IMR-90 (cell line): ENCODE data around the gene DND1. TPM values are rescaled to one million over a fixed set of nuclear protein-coding genes. Genes with fewer than 3 reads are reported as not detected.

ENCODE experiments used
- ATAC-seq: fragments of 200-7000 bp; cut with Tn5 transposase; 2 replicates; pipeline ENCODE4 v1.9.1; 2020; ENCODE audit warnings: low read depth, mild to moderate bottlenecking, moderate library complexity
- BruUV-seq: library from RNA; stranded (reverse); fragments of 400-500 nt; replicated peaks from 2 replicates; lab custom pipeline; 2021; lab: Mats Ljungman, UMichigan
- CTCF ChIA-PET: fragments of 300-600 bp; formaldehyde crosslinking; extraction: SDS; loops from one replicate; lab custom pipeline; 2021; ENCODE audit warnings: antibody characterized with exemption; lab: Yijun Ruan, JAX
- POLR2A ChIA-PET: fragments of 300-600 bp; sonication (Branson Sonifier 250); formaldehyde crosslinking; loops from one replicate; lab custom pipeline; 2022; ENCODE audit warnings: antibody characterized with exemption; ENCODE audit not compliant: unreplicated experiment; lab: Charles Lee
- DNase-seq: peaks from one replicate; pipeline ENCODE4 v3.0.0; 2013
- H2AFZ ChIP-seq: replicated peaks from 2 replicates; pipeline ENCODE3; 2013; ENCODE audit warnings: low read length, mild to moderate bottlenecking; ENCODE audit not compliant: poor library complexity
- H2AK5ac ChIP-seq: 2 replicates; pipeline ENCODE4 v1.6.1; 2013; ENCODE audit warnings: low read depth, low read length, inconsistent platforms
- H2AK9ac ChIP-seq: replicated peaks from 2 replicates; pipeline ENCODE3; 2013; ENCODE audit warnings: mild to moderate bottlenecking, low read depth, low read length, moderate library complexity; ENCODE audit not compliant: poor library complexity
- H2BK120ac ChIP-seq: 2 replicates; pipeline ENCODE4 v1.6.1; 2013; ENCODE audit warnings: low read depth, low read length, inconsistent platforms
- H2BK15ac ChIP-seq: 3 replicates; pipeline ENCODE4 v1.6.1; 2013; ENCODE audit warnings: low read depth, low read length, inconsistent platforms
- H2BK20ac ChIP-seq: 2 replicates; pipeline ENCODE4 v1.6.1; 2013; ENCODE audit warnings: low read depth, mild to moderate bottlenecking, inconsistent platforms, low read length, moderate library complexity
- H2BK5ac ChIP-seq: 2 replicates; pipeline ENCODE4 v1.6.1; 2013; ENCODE audit warnings: mild to moderate bottlenecking, low read depth, low read length, inconsistent platforms; ENCODE audit not compliant: poor library complexity, severe bottlenecking
- H3K14ac ChIP-seq: replicated peaks from 2 replicates; pipeline ENCODE4 v1.6.1; 2013; ENCODE audit warnings: low read depth, low read length, inconsistent platforms
- H3K18ac ChIP-seq: 2 replicates; pipeline ENCODE4 v1.6.1; 2013; ENCODE audit warnings: low read depth, low read length, control low read depth
- H3K23ac ChIP-seq: 2 replicates; pipeline ENCODE4 v1.6.1; 2013; ENCODE audit warnings: low read depth, low read length, inconsistent platforms
- H3K27ac ChIP-seq: 2 replicates; pipeline ENCODE4 v1.5.1; 2013; ENCODE audit warnings: mild to moderate bottlenecking, control low read depth, low read length; ENCODE audit not compliant: insufficient read depth
- H3K27me3 ChIP-seq: 2 replicates; pipeline ENCODE4 v1.6.1; 2013; ENCODE audit warnings: low read length; ENCODE audit not compliant: control insufficient read depth, insufficient read depth
- H3K36me3 ChIP-seq: 2 replicates; pipeline ENCODE4 v1.6.1; 2013; ENCODE audit warnings: low read length, mixed read lengths; ENCODE audit not compliant: control insufficient read depth, insufficient read depth
- H3K4ac ChIP-seq: 2 replicates; pipeline ENCODE4 v1.6.1; 2013; ENCODE audit warnings: low read depth, low read length, inconsistent platforms
- H3K4me1 ChIP-seq: 2 replicates; pipeline ENCODE4 v1.6.1; 2013; ENCODE audit warnings: low read length, mixed read lengths; ENCODE audit not compliant: control insufficient read depth, insufficient read depth
- H3K4me2 ChIP-seq: 2 replicates; pipeline ENCODE4 v1.6.1; 2013; ENCODE audit warnings: low read depth, mild to moderate bottlenecking, control low read depth, low read length, moderate library complexity
- H3K4me3 ChIP-seq: 2 replicates; pipeline ENCODE4 v1.5.1; 2013; ENCODE audit warnings: low read depth, mild to moderate bottlenecking, control low read depth, low read length, moderate library complexity; ENCODE audit not compliant: insufficient read depth
- H3K56ac ChIP-seq: 2 replicates; pipeline ENCODE4 v1.6.1; 2013; ENCODE audit warnings: low read length, inconsistent platforms; ENCODE audit not compliant: insufficient read depth; ENCODE audit errors: extremely low read depth
- H3K79me1 ChIP-seq, 2 experiments: 2 replicates each; pipeline ENCODE4 v1.6.1; 2013; ENCODE audit warnings: low read length in 2 of 2, inconsistent platforms in 1 of 2, low read depth in 1 of 2
- H3K9ac ChIP-seq: 2 replicates; pipeline ENCODE4 v1.6.1; 2013; ENCODE audit warnings: low read depth, low read length, control low read depth
- H3K9me1 ChIP-seq: 2 replicates; pipeline ENCODE4 v1.6.1; 2013; ENCODE audit warnings: low read length, inconsistent platforms; ENCODE audit not compliant: insufficient read depth
- H3K9me3 ChIP-seq: 2 replicates; pipeline ENCODE4 v1.6.1; 2013; ENCODE audit warnings: low read length; ENCODE audit not compliant: control insufficient read depth, insufficient read depth
- H4K20me1 ChIP-seq: 2 replicates; pipeline ENCODE4 v1.6.1; 2013; ENCODE audit warnings: low read length, inconsistent platforms; ENCODE audit not compliant: insufficient read depth
- H4K5ac ChIP-seq: 2 replicates; pipeline ENCODE4 v1.6.1; 2013; ENCODE audit warnings: mild to moderate bottlenecking, low read depth, low read length, control low read depth
- H4K8ac ChIP-seq, 2 experiments: 2 replicates each; pipeline ENCODE4 v1.6.1; 2013; ENCODE audit warnings: low read depth in 2 of 2, low read length in 2 of 2, control low read depth in 1 of 2, inconsistent platforms in 1 of 2
- H4K91ac ChIP-seq: 2 replicates; pipeline ENCODE4 v1.6.1; 2013; ENCODE audit warnings: low read depth, low read length, inconsistent platforms; ENCODE audit not compliant: insufficient read depth
- CTCF ChIP-seq: conservative IDR thresholded peaks from 2 replicates; pipeline ENCODE4 v1.5.1; 2012; ENCODE audit warnings: mild to moderate bottlenecking, low read depth, low read length, improper control_type of control experiment
- MAFK ChIP-seq: IDR thresholded peaks from 2 replicates; pipeline ENCODE4 v1.6.1; 2012; ENCODE audit warnings: low read depth, low read length, improper control_type of control experiment
- RCOR1 ChIP-seq: IDR thresholded peaks from 2 replicates; pipeline ENCODE4 v1.6.1; 2012; ENCODE audit warnings: mild to moderate bottlenecking, low read length, improper control_type of control experiment; ENCODE audit not compliant: insufficient replicate concordance
- WGBS, 2 experiments: methylation state at CpG; one replicate each; pipeline versions ENCODE4 v1.1.5 to v1.1.7; 2013; ENCODE audit warnings: missing lambda C conversion rate in 2 of 2; ENCODE audit not compliant: insufficient read length in 1 of 2; ENCODE audit errors: extremely low coverage in 2 of 2; 5-methylcytosine and 5-hydroxymethylcytosine counted together
- dilution Hi-C: fragments of 300-500 bp; cut with HindIII; formaldehyde crosslinking; loops from one replicate; pipeline ENCODE4 v1.14.3; 2018; ENCODE audit warnings: low sequenced_read_pairs; ENCODE audit not compliant: unreplicated experiment
- in situ Hi-C: fragments of 300-500 bp; cut with MboI; formaldehyde crosslinking; loops from 3 replicates; pipeline ENCODE4 v1.14.3; 2019; ENCODE audit warnings: low sequenced_read_pairs, inconsistent platforms, mixed read lengths
- intact Hi-C: fragments of 100-400 bp; cut with micrococcal nuclease; formaldehyde crosslinking; loops from 2 replicates; pipeline ENCODE4 v1.10.0; 2022
- polyA plus RNA-seq, 3 experiments: library from polyadenylated mRNA; depleted of rRNA; stranded (reverse); fragments of >200 nt; gene quantifications; 2 replicates each; pipeline ENCODE4 v1.2.3, GENCODE V29; 2012; ENCODE audit warnings: low replicate concordance in 1 of 3
- total RNA-seq: library from RNA; depleted of rRNA; stranded (reverse); fragments of >200 nt; gene quantifications from 2 replicates; pipeline ENCODE4 v1.2.3, GENCODE V29; 2012

DND1 gene
- total and polyA plus RNA-seq, 2 of the 4 experiments (the other 2 are of a cell fraction): under 0.01 to 0.67 TPM

GRCh38 chr5:140632366-140633020 lies 40.9 kb downstream of the DND1 start:
- TF ChIP-seq CTCF (no peak), RCOR1 (no peak), MAFK (peak; percentile 46)
- 4% methylated on average over 34 of the region's 51 CpGs; no CpG with 5 or more reads in 1 of the 2 experiments for WGBS, 2 experiments
- in situ Hi-C loops: no loop called here

More at GRCh38 chr5:140632366-140633020, 40.9 kb downstream of the DND1 start:
- H3K9ac ChIP-seq: no peak overlapping the region
- POLR2A ChIA-PET: no interaction called here
- CTCF ChIA-PET: interaction anchor here (1.0 kb wide), 2 partner anchors 85 to 259 kb away, joined by 3 to 4 read pairs; partner anchors contain the start of gene EIF4EBP3
- no TSS peak for BruUV-seq
- DNase-seq (peak; percentile 54), ATAC-seq (peak; percentile 74)
- H3K56ac ChIP-seq: no peak overlapping the region
- peak overlapping the region; percentile 71 for H3K4me2 ChIP-seq
- peaks cover 16% of the 10 kb centered on the region for H3K27me3 ChIP-seq
- no peak overlapping the region for H2BK20ac ChIP-seq
- no peak overlapping the region; the same call in 1 of the 2 replicates for H3K14ac ChIP-seq
- H3K18ac ChIP-seq: no peak overlapping the region
- no peak overlapping the region for H3K27ac ChIP-seq
- H4K5ac ChIP-seq: no peak overlapping the region
- intact Hi-C loops: loop anchor here (10.0 kb wide), 1 partner anchor 388 kb away; no protein-coding TSS in a partner anchor
- no peaks in the 10 kb centered on the region for H4K20me1 ChIP-seq
- H2BK120ac ChIP-seq: no peak overlapping the region
- no peak overlapping the region for H2AK5ac ChIP-seq
- dilution Hi-C loops: no loop called here
- H4K91ac ChIP-seq: no peak overlapping the region
- no peaks in the 10 kb centered on the region for H3K9me1 ChIP-seq
- no peak overlapping the region for H3K4ac ChIP-seq
- no peak overlapping the region for H2BK15ac ChIP-seq
- no peak overlapping the region for H4K8ac ChIP-seq
- H2AK9ac ChIP-seq: peak overlapping the region; percentile 58
- H3K79me1 ChIP-seq: no peaks in the 10 kb centered on the region
- H3K36me3 ChIP-seq: no peaks in the 10 kb centered on the region
- peak overlapping the region; percentile 95 for H2AFZ ChIP-seq
- peaks cover 5% of the 10 kb centered on the region; the same call in 1 of the 2 replicates for H3K4me1 ChIP-seq
- H3K4me3 ChIP-seq: peak overlapping the region; percentile 30
- H3K9me3 ChIP-seq: no peaks in the 10 kb centered on the region; the same call in 1 of the 2 replicates
- H3K23ac ChIP-seq: peak overlapping the region; percentile 60
- H2BK5ac ChIP-seq: no peak overlapping the region
